Parathyroid adenoma (tissue), 2 donors: ENCODE results near the gene PDE4A.
"Not testable (repeated sequence)": the region's sequence is repeated elsewhere in the genome, so short reads cannot be mapped to it uniquely, and the experiment has no call there.

Source experiments
- H2AFZ ChIP-seq: fragments of 300-600 bp; sonication (generic); one replicate; pipeline ENCODE4 v1.7.0; 2017; ENCODE audit warnings: antibody characterized with exemption, mild to moderate bottlenecking
- H3K27ac ChIP-seq: fragments of 300-600 bp; sonication (generic); one replicate; pipeline ENCODE4 v1.7.0; 2017
- H3K27me3 ChIP-seq: fragments of 300-600 bp; sonication (generic); one replicate; pipeline ENCODE4 v1.7.0; 2017; ENCODE audit warnings: low read length; ENCODE audit not compliant: control insufficient read depth, insufficient read depth
- H3K36me3 ChIP-seq: fragments of 300-600 bp; sonication (generic); one replicate; pipeline ENCODE4 v1.7.0; 2017; ENCODE audit warnings: low read length; ENCODE audit not compliant: control insufficient read depth, insufficient read depth
- H3K4me1 ChIP-seq: fragments of 300-600 bp; sonication (generic); one replicate; pipeline ENCODE4 v1.7.0; 2017; ENCODE audit warnings: control low read depth
- H3K4me2 ChIP-seq: fragments of 300-600 bp; sonication (generic); one replicate; pipeline ENCODE4 v1.7.0; 2017; ENCODE audit warnings: low read length
- H3K4me3 ChIP-seq: fragments of 300-600 bp; sonication (generic); one replicate; pipeline ENCODE4 v1.7.0; 2017; ENCODE audit warnings: low read depth, low read length
- H3K79me2 ChIP-seq: fragments of 300-600 bp; sonication (generic); one replicate; pipeline ENCODE4 v1.7.0; 2017; ENCODE audit warnings: control low read depth
- H3K9ac ChIP-seq: fragments of 300-600 bp; sonication (generic); one replicate; pipeline ENCODE4 v1.7.0; 2017; ENCODE audit warnings: mild to moderate bottlenecking
- H3K9me3 ChIP-seq: fragments of 300-600 bp; sonication (generic); one replicate; pipeline ENCODE4 v1.7.0; 2017; ENCODE audit warnings: low read length; ENCODE audit not compliant: control insufficient read depth
- TF ChIP-seq, protein P1 (sequence below): fragments of 300-600 bp; sonication (generic); IDR thresholded peaks from one replicate; pipeline ENCODE4 v1.7.0; 2017; ENCODE audit warnings: antibody characterized with exemption, mild to moderate bottlenecking
- donor health status: primary hyperparathyroidism.

The PDE4A gene

DNA sequence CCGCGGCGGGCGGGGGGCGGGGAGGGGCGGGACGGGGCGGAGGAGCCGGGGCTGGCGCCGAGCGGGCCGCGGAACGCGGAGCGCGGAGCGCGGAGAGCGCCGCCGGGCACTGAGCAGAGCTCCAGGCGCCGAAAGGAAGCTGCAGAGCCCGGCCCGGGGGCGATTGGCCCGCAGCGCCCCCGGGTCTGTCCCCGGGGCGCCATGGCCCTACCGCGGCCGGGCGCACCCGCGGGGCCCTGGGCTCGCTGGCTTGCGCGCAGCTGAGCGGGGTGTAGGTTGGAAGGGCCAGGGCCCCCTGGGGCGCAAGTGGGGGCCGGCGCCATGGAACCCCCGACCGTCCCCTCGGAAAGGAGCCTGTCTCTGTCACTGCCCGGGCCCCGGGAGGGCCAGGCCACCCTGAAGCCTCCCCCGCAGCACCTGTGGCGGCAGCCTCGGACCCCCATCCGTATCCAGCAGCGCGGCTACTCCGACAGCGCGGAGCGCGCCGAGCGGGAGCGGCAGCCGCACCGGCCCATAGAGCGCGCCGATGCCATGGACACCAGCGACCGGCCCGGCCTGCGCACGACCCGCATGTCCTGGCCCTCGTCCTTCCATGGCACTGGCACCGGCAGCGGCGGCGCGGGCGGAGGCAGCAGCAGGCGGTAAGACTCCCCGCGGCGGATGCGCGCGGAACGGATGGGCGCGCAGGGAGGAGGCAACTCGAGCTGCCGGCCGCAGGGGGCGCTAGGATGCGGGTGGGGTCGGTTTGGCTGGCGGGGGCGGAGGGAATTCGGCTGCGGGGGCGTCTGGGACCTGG is at the start of gene PDE4A:
Gene PDE4A (plus strand): TSS at position 95 of the 796 bp plus-strand sequence. CDS start 227 bp downstream, at position 322.
- H3K27me3 ChIP-seq = no peaks in the 10 kb centered on the region
- peaks cover 21% of the 10 kb centered on the region for H3K4me1 ChIP-seq
- no peak within 1 kb of the TSS for H3K9ac ChIP-seq
- TF ChIP-seq, protein P1, sequence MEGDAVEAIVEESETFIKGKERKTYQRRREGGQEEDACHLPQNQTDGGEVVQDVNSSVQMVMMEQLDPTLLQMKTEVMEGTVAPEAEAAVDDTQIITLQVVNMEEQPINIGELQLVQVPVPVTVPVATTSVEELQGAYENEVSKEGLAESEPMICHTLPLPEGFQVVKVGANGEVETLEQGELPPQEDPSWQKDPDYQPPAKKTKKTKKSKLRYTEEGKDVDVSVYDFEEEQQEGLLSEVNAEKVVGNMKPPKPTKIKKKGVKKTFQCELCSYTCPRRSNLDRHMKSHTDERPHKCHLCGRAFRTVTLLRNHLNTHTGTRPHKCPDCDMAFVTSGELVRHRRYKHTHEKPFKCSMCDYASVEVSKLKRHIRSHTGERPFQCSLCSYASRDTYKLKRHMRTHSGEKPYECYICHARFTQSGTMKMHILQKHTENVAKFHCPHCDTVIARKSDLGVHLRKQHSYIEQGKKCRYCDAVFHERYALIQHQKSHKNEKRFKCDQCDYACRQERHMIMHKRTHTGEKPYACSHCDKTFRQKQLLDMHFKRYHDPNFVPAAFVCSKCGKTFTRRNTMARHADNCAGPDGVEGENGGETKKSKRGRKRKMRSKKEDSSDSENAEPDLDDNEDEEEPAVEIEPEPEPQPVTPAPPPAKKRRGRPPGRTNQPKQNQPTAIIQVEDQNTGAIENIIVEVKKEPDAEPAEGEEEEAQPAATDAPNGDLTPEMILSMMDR = peak; percentile 15
- H2AFZ ChIP-seq = no peak within 1 kb of the TSS
- no peak within 1 kb of the TSS for H3K4me3 ChIP-seq
- no peaks in the 10 kb centered on the region for H3K79me2 ChIP-seq
- peak within 1 kb of the TSS; percentile 15 for H3K4me2 ChIP-seq
- no peaks in the 10 kb centered on the region for H3K36me3 ChIP-seq
- H3K27ac ChIP-seq = no peak within 1 kb of the TSS
- H3K9me3 ChIP-seq = no peaks in the 10 kb centered on the region

DNA sequence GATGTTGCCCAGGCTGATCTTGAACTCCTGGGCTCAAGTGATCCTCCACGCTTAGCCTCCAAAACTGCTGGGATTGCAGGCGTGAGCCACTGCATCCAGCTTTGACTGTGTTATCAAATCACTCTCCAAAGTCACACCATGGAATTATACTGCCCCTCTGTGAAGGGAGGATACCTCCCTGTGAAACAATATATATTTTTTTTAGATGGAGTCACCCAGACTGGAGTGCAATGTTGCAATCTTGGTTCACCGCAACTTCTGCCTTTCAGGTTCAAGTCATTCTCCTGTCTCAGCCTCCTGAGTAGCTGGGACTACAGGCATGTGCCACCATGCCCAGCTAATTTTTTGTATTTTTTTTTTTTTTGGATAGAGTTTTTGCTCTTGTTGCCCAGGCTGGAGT is 47.6 kb upstream of the PDE4A start:
- Histone ChIP-seq H3K9ac (no peak overlapping the region), H3K36me3 (no peaks in the 10 kb centered on the region), H3K4me1 (no peaks in the 10 kb centered on the region), H3K79me2 (no peaks in the 10 kb centered on the region), H3K4me2 (no peak overlapping the region), H3K4me3 (no peak overlapping the region), H3K9me3 (no peaks in the 10 kb centered on the region), H3K27me3 (no peaks in the 10 kb centered on the region), H2AFZ (no peak overlapping the region), H3K27ac (no peak overlapping the region)
- TF ChIP-seq, protein P1 = no peak

DNA sequence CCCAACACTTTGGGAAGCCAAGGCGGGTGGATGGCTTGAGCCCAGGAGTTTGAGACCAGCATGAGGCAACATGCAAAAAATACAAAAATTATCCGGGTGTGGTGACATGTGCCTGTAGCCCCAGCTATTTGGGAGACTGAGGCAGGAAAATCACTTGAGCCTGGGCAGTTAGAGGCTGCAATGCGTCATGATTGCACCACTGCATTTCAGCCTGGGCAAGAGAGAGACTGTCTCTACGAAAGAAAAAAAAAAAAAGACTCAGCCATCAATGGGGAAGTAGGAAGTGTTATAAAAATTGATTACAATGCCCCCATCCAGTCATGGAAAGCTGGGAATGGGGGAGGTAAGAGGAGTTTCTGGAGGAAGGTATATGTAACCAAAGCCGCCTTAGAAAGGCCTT is 45.4 kb upstream of the PDE4A start:
- no peak overlapping the region for H3K27ac ChIP-seq
- TF ChIP-seq, protein P1 = no peak
- H3K9me3 ChIP-seq = no peaks in the 10 kb centered on the region
- H3K79me2 ChIP-seq = peaks cover 5% of the 10 kb centered on the region
- H2AFZ ChIP-seq = no peak overlapping the region
- no peak overlapping the region for H3K9ac ChIP-seq
- H3K4me2 ChIP-seq = no peak overlapping the region
- H3K4me1 ChIP-seq = peaks cover 5% of the 10 kb centered on the region
- no peaks in the 10 kb centered on the region for H3K36me3 ChIP-seq
- no peaks in the 10 kb centered on the region for H3K27me3 ChIP-seq
- no peak overlapping the region for H3K4me3 ChIP-seq

DNA sequence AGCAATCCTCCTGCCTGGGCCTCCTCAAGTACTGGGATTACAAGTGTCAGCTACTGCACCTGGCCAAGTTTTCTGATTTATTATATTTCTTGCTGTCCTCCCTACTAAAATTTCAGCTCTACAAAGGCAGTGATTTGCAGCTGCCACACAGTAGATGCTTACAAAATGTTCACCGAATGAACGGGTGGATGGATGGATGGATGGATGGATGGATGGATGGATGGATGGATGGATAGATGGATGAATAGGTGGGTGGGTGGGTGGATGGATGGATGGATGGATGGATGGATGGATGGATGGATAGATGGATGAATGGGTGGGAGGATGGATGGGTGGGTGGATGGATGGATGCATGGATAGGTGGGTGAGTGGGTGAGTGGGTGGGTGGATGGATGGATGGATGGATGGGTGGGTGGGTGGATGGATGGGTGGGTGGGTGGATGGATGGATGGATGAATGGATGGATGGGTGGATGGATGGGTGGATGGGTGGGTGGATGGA is 43.1 kb upstream of the PDE4A start:
- H3K27me3 ChIP-seq, H3K79me2 ChIP-seq, H3K4me2 ChIP-seq, H3K27ac ChIP-seq, H3K4me1 ChIP-seq, H3K9me3 ChIP-seq, H3K4me3 ChIP-seq, H3K36me3 ChIP-seq, H3K9ac ChIP-seq, H2AFZ ChIP-seq: not testable (repeated sequence)

DNA sequence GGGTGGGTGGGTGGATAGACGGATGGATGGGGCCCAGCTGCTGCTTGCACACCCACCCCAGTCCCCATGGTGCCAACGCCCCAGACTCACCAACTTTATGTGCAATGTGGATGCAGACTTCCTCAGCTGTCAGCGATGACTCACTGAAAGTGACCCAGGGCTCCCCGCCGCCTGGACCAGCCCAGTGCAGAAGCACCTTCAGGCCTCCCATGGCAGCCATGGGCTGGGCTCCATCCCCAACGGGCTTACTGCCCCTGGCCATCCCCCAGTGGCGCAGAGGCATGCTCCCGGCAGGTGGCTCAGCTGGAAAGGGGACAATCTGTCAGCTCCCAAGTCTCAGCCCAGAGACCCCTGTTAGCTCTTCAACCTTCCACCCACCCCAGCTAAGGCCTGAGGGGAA is 42.2 kb upstream of the PDE4A start:
- no peaks in the 10 kb centered on the region for H3K9me3 ChIP-seq
- peaks cover 7% of the 10 kb centered on the region for H3K79me2 ChIP-seq
- TF ChIP-seq, protein P1 = no peak
- no peak overlapping the region for H3K27ac ChIP-seq
- no peak overlapping the region for H2AFZ ChIP-seq
- peaks cover 7% of the 10 kb centered on the region for H3K4me1 ChIP-seq
- no peak overlapping the region for H3K4me3 ChIP-seq
- no peaks in the 10 kb centered on the region for H3K36me3 ChIP-seq
- no peak overlapping the region for H3K4me2 ChIP-seq
- H3K9ac ChIP-seq = no peak overlapping the region
- no peaks in the 10 kb centered on the region for H3K27me3 ChIP-seq
